GM23338 (cell line): ENCODE results near the gene ZPBP. TPM values are rescaled to one million over a fixed set of nuclear protein-coding genes. Genes with fewer than 3 reads are reported as not detected.

ENCODE experiments used
- ATAC-seq: fragments of 200-7000 bp; cut with Tn5 transposase; 3 replicates; pipeline ENCODE4 v1.9.1; 2020
- DNase-seq: peaks from one replicate; pipeline ENCODE4 v3.0.0-alpha.2; 2015; ENCODE audit warnings: low spot score
- H2AFZ ChIP-seq: fragments of 200-600 bp; sonication (generic); 2 replicates; pipeline ENCODE4 v1.8.0; 2016; ENCODE audit warnings: antibody characterized with exemption, mild to moderate bottlenecking, moderate library complexity
- H3F3A ChIP-seq: fragments of 200-600 bp; sonication (generic); replicated peaks from 2 replicates; pipeline ENCODE4 v1.8.0; 2017; ENCODE audit warnings: antibody characterized with exemption, mixed run types, low read depth
- H3K27ac ChIP-seq: fragments of 200-600 bp; sonication (generic); 2 replicates; pipeline ENCODE4 v1.6.1; 2016; ENCODE audit warnings: low read depth
- H3K27me3 ChIP-seq: fragments of 200-600 bp; sonication (generic); 2 replicates; pipeline ENCODE4 v1.8.0; 2016; ENCODE audit warnings: mild to moderate bottlenecking, mixed run types, moderate library complexity; ENCODE audit not compliant: insufficient read depth
- H3K36me3 ChIP-seq: fragments of 200-600 bp; sonication (generic); 2 replicates; pipeline ENCODE4 v1.8.0; 2016; ENCODE audit warnings: mild to moderate bottlenecking; ENCODE audit not compliant: insufficient read depth
- H3K4me1 ChIP-seq: fragments of 200-600 bp; sonication (generic); 2 replicates; pipeline ENCODE4 v1.8.0; 2016; ENCODE audit warnings: mild to moderate bottlenecking, moderate library complexity; ENCODE audit not compliant: insufficient read depth
- H3K4me2 ChIP-seq: fragments of 200-600 bp; sonication (generic); 2 replicates; pipeline ENCODE4 v1.7.1; 2017; ENCODE audit warnings: mixed run types
- H3K4me3 ChIP-seq: fragments of 200-600 bp; sonication (generic); 2 replicates; pipeline ENCODE4 v1.6.1; 2016; ENCODE audit warnings: mixed run types
- H3K79me2 ChIP-seq: fragments of 200-600 bp; sonication (generic); replicated peaks from 2 replicates; pipeline ENCODE4 v1.8.0; 2017; ENCODE audit warnings: mild to moderate bottlenecking; ENCODE audit not compliant: insufficient read depth
- H3K9me2 ChIP-seq: fragments of 200-600 bp; sonication (generic); 2 replicates; pipeline ENCODE4 v1.8.0; 2017; ENCODE audit not compliant: insufficient read depth
- H4K20me1 ChIP-seq: fragments of 200-600 bp; sonication (generic); replicated peaks from 2 replicates; pipeline ENCODE4 v1.8.0; 2017; ENCODE audit warnings: mild to moderate bottlenecking; ENCODE audit not compliant: insufficient read depth
- H3K27ac Mint-ChIP-seq: 2 replicates; pipeline ENCODE4 v1.8.0; 2020; ENCODE audit warnings: inconsistent platforms, mild to moderate bottlenecking, moderate library complexity, mixed read lengths
- H3K27me3 Mint-ChIP-seq: 3 replicates; pipeline ENCODE4 v1.8.0; 2022; ENCODE audit warnings: low read depth, mild to moderate bottlenecking, moderate library complexity, mixed read lengths, inconsistent platforms; ENCODE audit not compliant: insufficient read depth, poor library complexity
- H3K36me3 Mint-ChIP-seq: 3 replicates; pipeline ENCODE4 v1.8.0; 2021; ENCODE audit warnings: low read depth, mild to moderate bottlenecking, inconsistent platforms, moderate library complexity, mixed read lengths
- H3K4me1 Mint-ChIP-seq: 3 replicates; pipeline ENCODE4 v1.8.0; 2020; ENCODE audit warnings: mild to moderate bottlenecking, inconsistent platforms, mixed read lengths
- H3K4me3 Mint-ChIP-seq: 3 replicates; pipeline ENCODE4 v1.8.0; 2021; ENCODE audit warnings: moderate library complexity, mild to moderate bottlenecking, inconsistent platforms, mixed read lengths
- H3K9me3 Mint-ChIP-seq: 3 replicates; pipeline ENCODE4 v1.8.0; 2020; ENCODE audit warnings: moderate library complexity, mild to moderate bottlenecking, inconsistent platforms, mixed read lengths
- CREB1 ChIP-seq: fragments of 250-450 bp; sonication (Bioruptor Pico); IDR thresholded peaks from 2 replicates; pipeline ENCODE4 v1.5.0; 2020; ENCODE audit warnings: low read depth, mild to moderate bottlenecking, moderate library complexity
- CTCF ChIP-seq, 2 experiments: fragments of 200-600 bp in 1 of 2; sonication (generic) in 1 of 2; conservative IDR thresholded peaks; 2 replicates each; pipeline versions ENCODE4 v1.5.1 to v1.6.1; 2016 to 2017; ENCODE audit warnings: antibody characterized with exemption in 2 of 2, low read depth in 2 of 2, mild to moderate bottlenecking in 2 of 2, moderate library complexity in 1 of 2
- POLR2AphosphoS5 ChIP-seq: IDR thresholded peaks from 2 replicates; pipeline ENCODE4 v1.6.1; 2016; ENCODE audit warnings: antibody characterized with exemption, low read depth
- STAT1 ChIP-seq: IDR thresholded peaks from one replicate; pipeline ENCODE4 v1.6.1; 2016; ENCODE audit warnings: antibody characterized with exemption; ENCODE audit not compliant: unreplicated experiment
- ZNF331 ChIP-seq: fragments of 250-450 bp; sonication (Bioruptor Pico); IDR thresholded peaks from 2 replicates; pipeline ENCODE4 v1.5.0; 2020; ENCODE audit warnings: low read depth, mild to moderate bottlenecking, moderate library complexity
- ZNF462 ChIP-seq: fragments of 250-450 bp; sonication (Bioruptor Pico); IDR thresholded peaks from 2 replicates; pipeline ENCODE4 v1.5.0; 2020; ENCODE audit warnings: mild to moderate bottlenecking, moderate library complexity
- polyA plus RNA-seq: library from polyadenylated mRNA; unstranded; fragments of >200 nt; fragmentation: Nextera tagmentation; extraction: Ambion mirVana; gene quantifications from 2 replicates; pipeline ENCODE4 v1.2.1, GENCODE V29; 2016
- total RNA-seq: library from RNA; depleted of rRNA; stranded (reverse); fragments of >200 nt; shearing (Covaris generic); gene quantifications from 2 replicates; pipeline ENCODE4 v1.2.3, GENCODE V29; 2014

The ZPBP gene
- total and polyA plus RNA-seq, 2 experiments from 2014 or later, result not detected

- DNase-seq, result peak; percentile 94
- Histone ChIP-seq H2AFZ (no peak overlapping the region), H3K4me2 (peak overlapping the region; percentile 37), H4K20me1 (no peaks in the 10 kb centered on the region), H3K79me2 (no peaks in the 10 kb centered on the region), H3K36me3 (peaks cover 7% of the 10 kb centered on the region; the same call in 1 of the 2 replicates), H3K27ac (peak overlapping the region; percentile 63; the same call in 1 of the 2 replicates), H3K4me1 (peaks cover 15% of the 10 kb centered on the region), H3K27me3 (no peaks in the 10 kb centered on the region), H3K9me2 (peaks cover 10% of the 10 kb centered on the region; the same call in 1 of the 2 replicates), H3F3A (0 out of 2 replicates have a peak, but pooled peaks cover 5% of the 10 kb centered on the region), H3K4me3 (peak overlapping the region; percentile 27)
- Mint-ChIP-seq H3K9me3 (peaks cover 68% of the 10 kb centered on the region), H3K4me1 (peaks cover 20% of the 10 kb centered on the region), H3K27ac (peak overlapping the region; percentile 96), H3K27me3 (peaks cover 12% of the 10 kb centered on the region), H3K36me3 (peaks cover 55% of the 10 kb centered on the region), H3K4me3 (peak overlapping the region; percentile 58)
- peak; percentile 94 for ATAC-seq
- peak; percentile 24; the same call in 1 of the 2 replicates for TF ChIP-seq CREB1 (CRISPR knock-in tag)
- TF ChIP-seq ZNF331 (CRISPR knock-in tag), result no peak
Measured at GRCh38 chr7:50068850-50069551, 24.0 kb downstream of the ZPBP start.

GRCh38 chr7:50068026-50068425, 25.0 kb downstream of the ZPBP start:
- Histone ChIP-seq H3K27me3 (no peaks in the 10 kb centered on the region), H3K4me1 (peaks cover 15% of the 10 kb centered on the region), H3K27ac (no peak overlapping the region), H4K20me1 (no peaks in the 10 kb centered on the region), H3K9me2 (peaks cover 10% of the 10 kb centered on the region; the same call in 1 of the 2 replicates), H3K79me2 (no peaks in the 10 kb centered on the region), H2AFZ (peak overlapping the region; percentile 61; the same call in 1 of the 2 replicates), H3K4me2 (peak overlapping the region; percentile 37), H3F3A (0 out of 2 replicates have a peak, but pooled peaks cover 5% of the 10 kb centered on the region), H3K36me3 (peaks cover 10% of the 10 kb centered on the region; the same call in 1 of the 2 replicates), H3K4me3 (no peak overlapping the region)
- ATAC-seq, result peak; percentile 59
- peak in 1 of 2 experiments; percentile 32; a peak in 3 of 4 replicates for TF ChIP-seq CTCF (conservative IDR thresholded peaks at IDR 0.05; ENCODE audit: low read depth in 2 of 2)
- TF ChIP-seq STAT1, result no peak
- H3K4me3 Mint-ChIP-seq, result no peak overlapping the region
- H3K36me3 Mint-ChIP-seq, result peaks cover 60% of the 10 kb centered on the region
- H3K4me1 Mint-ChIP-seq, result peaks cover 20% of the 10 kb centered on the region
- peaks cover 10% of the 10 kb centered on the region for H3K27me3 Mint-ChIP-seq
- DNase-seq, result peak; percentile 25
- H3K27ac Mint-ChIP-seq, result no peak overlapping the region; the same call in 1 of the 2 replicates
- H3K9me3 Mint-ChIP-seq, result peaks cover 72% of the 10 kb centered on the region

GRCh38 chr7:50062951-50063350, 30.1 kb downstream of the ZPBP start:
- H3K79me2 ChIP-seq, result no peaks in the 10 kb centered on the region
- Mint-ChIP-seq H3K9me3 (peaks cover 44% of the 10 kb centered on the region), H3K36me3 (peaks cover 36% of the 10 kb centered on the region), H3K27ac (no peak overlapping the region), H3K4me1 (peaks cover under 1% of the 10 kb centered on the region; the same call in 2 of the 3 replicates), H3K27me3 (no peaks in the 10 kb centered on the region), H3K4me3 (no peak overlapping the region)
- no peak overlapping the region for H3K4me3 ChIP-seq
- no peak overlapping the region for H3K4me2 ChIP-seq
- no peak overlapping the region for H2AFZ ChIP-seq
- H3K27ac ChIP-seq, result no peak overlapping the region
- H3K27me3 ChIP-seq, result no peaks in the 10 kb centered on the region
- H3K9me2 ChIP-seq, result 0 out of 2 replicates have a peak, but pooled peaks cover 10% of the 10 kb centered on the region
- peaks cover 6% of the 10 kb centered on the region for H3K4me1 ChIP-seq
- ATAC-seq (no peak), DNase-seq (no peak)
- H3F3A ChIP-seq, result no peaks in the 10 kb centered on the region
- H3K36me3 ChIP-seq, result peaks cover 7% of the 10 kb centered on the region; the same call in 1 of the 2 replicates
- H4K20me1 ChIP-seq, result no peaks in the 10 kb centered on the region
- TF ChIP-seq ZNF462 (CRISPR knock-in tag) (no peak), POLR2AphosphoS5 (no peak)
